HG03095 (cell line): ENCODE measurements around the gene HMGB3.
A peak's percentile ranks its signal among the peaks of the same experiment; 100 is the strongest.
"Not testable (repeated sequence)": the region's sequence is repeated elsewhere in the genome, so short reads cannot be mapped to it uniquely, and the experiment has no call there.

Experiments
- ATAC-seq: cut with Tn5 transposase; IDR thresholded peaks from one replicate; pipeline ENCODE4 v1.9.1; 2021; ENCODE audit warnings: moderate library complexity; ENCODE audit not compliant: unreplicated experiment

The HMGB3 gene

DNA sequence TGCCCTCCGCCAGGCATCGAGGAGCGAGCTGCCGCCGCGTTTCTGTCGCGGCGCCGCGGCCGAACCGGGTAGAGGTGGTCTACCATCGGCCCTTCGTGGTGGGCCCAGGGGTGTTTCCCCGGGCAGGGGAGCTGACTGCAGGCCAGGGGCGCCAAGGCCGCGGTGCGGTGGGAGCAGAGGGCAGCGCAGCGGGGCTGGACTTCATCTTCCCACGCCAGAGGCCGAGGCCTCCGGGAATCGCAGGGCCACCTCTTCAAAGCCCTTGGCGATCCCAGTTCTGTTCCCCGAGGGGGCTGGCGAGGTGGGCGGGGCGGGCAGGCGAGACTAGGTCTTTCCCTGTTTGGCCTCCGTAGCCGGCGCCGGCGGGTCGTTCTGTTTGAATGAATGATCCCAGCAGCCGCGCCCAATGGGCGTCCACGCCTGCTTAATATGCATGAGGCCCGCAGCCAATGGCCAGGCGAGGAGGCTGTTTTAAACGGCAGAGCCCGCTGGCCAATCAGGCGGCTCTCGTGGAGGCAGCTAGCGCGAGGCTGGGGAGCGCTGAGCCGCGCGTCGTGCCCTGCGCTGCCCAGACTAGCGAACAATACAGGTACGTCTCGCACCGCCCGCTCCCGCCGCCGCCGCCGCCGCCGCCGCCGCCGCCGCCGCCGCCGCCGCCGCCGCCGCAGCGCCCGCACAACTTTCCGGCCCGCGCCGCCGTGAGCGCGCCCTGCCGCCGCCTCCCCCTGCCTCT lies at the start of gene HMGB3:
Gene HMGB3, plus strand, starts transcription at position 548 of the 733 bp plus-strand sequence. CDS start 2,265 bp downstream, outside the sequence.
- peak; percentile 97 for ATAC-seq

DNA sequence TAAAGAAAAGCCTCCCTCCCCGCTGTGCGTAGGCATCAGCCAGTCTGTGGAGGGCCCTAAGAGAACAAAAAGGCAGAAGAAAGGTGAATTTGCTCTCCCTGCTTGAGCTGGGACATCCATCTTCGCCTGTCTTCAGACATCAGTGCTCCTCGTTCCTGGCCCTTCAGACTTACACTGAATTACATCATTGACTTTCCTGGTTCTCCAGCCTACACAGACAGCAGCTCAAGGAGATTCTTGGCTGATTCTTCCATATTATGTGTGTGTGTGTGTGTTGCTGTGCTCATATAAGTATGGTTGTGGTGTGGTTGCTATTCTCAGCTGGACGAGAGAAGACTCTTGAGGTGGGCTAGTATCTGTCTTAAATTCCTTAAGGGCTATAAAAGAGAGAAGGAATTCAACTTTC lies 49.2 kb upstream of the HMGB3 start:
- ATAC-seq: no peak

DNA sequence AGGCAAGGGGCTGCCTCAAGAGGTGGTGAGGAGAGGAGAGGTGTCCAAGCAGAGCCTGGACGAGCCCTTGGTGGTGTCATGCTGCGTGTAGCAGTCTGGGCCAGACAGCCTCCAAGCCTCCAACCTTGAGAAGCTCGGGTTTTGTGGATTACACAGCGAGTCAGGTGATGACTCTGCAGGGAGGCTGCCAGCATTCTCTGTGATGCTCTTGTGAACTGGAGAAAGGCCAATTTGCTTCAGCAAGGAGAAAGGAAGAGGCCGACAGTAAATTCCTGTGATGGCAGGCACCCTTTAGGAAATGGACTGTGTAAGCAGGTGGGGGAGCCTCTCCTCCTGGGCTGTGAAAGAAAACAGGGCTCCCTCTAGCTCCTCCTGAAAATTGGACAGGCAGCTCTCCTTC lies 48.7 kb upstream of the HMGB3 start:
- no peak for ATAC-seq

DNA sequence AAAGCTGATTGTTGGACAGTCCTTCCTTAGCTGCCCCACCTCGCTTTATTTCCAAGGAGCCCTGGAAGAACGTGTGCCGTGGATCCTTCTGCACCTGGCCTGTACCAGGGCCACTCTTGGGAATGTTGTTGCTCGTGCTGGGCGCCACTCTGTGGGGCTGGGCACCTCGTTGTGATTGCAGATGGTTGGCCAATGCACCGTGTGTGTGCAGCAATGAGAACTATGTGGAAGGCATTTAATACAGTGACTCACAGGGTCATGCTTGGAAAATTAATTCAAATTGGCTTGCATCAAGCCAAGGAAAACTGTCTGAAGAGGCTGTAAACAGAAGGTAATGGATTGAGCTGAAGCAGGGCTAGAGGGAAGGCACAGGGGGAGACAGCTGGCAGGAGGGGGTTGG lies 47.7 kb upstream of the HMGB3 start:
- ATAC-seq: no peak

DNA sequence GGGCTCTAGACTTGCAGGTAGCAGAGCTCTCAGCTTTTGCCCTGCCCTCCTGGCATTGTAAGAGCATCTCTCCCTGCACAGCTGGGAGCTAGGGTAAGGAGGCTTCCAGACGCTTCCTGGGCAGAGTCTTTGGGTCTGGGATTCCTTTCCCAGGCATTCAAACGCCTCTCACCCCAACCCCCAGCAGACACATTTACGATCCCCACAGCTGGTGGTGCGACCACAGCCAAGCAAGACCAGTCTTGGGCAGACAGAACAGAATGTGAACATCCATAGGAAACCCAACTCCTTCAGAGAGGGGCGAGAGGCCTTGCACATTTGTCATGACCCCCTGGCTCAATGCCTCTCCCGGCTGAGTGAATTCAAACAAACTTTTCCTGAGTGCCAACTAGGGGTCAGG lies 46.6 kb upstream of the HMGB3 start:
- no peak for ATAC-seq

DNA sequence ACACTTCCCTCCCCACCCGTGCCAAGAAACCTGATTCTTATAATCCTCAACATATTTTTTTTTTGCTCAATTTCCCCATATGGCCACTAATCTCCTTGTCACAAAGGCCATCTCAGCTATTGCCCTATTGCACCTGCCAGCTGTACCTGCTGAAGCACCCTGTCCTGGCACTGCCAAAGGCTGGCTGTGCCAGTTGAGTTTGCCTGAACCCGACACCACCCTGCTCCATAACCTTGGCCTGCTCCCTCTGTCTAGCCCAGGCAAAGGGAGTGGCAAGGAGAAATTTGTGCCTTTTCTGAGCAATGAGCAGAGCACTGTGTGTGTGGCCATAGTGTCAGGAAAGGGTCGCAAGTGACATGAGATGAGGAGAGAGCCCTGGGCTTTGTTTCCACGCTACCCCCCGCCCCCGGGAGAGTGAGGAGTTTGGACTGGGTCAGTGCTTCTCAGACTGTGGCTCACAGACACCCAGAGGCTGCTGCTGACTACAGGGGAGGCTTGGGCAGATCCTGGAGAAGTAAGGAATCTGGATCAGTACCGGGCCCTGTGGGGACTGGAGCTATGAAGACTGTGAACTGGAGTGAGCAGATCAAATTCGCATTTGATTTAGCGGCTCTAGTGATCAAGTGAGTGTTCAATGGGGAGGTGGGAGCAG lies 42.2 kb upstream of the HMGB3 start:
- ATAC-seq: no peak

DNA sequence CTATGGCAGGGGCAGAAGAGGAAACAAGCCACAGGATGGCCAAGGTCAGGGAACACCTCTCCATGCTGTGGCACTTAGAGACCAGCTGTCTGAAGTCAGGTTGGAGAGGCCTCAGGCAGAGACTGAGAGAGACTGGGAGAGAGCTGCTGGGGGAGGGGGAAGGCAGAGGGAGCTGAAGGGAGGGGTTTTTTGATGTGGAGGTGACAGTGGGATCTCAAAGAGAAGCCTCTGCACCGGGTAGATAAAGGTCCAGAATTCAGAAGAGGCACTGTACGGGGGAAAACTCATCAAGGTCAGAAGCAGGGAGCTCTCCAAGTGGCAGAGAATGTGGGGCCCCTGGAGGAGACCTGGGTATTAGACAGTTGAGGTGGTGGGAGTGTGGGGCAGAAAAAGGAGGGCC lies 41.6 kb upstream of the HMGB3 start:
- no peak for ATAC-seq

DNA sequence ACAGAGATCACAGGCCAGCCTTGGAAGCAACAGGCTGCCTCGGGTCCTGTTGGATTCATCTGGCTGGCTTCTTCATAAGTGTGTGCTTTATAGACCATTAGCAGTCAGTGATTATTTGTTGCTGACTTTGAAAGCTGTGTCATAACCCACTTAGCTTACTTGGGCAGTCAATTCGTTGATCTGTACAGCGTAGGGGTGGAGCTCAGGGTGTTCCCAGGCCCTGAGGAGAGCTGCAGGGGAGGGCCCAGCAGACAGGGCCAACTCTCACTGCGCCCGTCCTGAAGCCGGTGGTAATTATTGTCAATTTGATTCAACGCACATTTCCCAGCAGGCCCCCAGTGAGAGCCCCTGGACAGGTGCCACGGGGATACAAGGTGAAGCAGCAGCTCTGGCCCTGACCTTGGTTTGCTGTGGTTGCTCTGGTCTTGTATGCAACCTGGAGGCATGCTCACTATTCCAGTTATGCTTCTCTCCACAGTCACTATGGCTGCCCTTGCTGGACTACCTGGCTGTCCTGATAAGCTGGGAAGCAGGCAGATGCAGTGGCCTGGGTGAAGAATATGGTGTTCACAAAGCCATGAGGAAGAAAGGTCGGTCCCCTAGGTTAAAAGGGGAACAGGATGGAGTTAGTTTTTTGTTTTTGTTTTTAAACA lies 40.1 kb upstream of the HMGB3 start:
- ATAC-seq: no peak

DNA sequence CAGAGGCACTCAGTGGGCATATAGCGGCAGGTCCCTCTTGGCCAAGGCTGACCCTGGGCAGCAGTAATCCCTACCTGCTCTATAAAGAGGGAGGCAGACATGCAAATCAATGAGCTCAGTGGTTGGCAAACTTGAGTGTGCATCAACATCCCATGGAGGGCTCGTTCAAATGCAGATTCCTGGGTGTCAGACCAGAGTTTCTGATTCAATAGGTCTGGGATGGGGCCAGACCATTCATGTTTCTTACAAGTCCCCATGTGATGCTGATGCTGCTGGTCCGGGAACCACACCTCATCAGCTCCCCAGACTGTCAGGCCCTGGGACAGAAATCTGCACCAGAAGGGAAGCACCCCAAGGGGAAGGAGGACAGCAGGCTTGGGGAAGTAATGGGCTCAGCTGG lies 38.9 kb upstream of the HMGB3 start:
- ATAC-seq: no peak

DNA sequence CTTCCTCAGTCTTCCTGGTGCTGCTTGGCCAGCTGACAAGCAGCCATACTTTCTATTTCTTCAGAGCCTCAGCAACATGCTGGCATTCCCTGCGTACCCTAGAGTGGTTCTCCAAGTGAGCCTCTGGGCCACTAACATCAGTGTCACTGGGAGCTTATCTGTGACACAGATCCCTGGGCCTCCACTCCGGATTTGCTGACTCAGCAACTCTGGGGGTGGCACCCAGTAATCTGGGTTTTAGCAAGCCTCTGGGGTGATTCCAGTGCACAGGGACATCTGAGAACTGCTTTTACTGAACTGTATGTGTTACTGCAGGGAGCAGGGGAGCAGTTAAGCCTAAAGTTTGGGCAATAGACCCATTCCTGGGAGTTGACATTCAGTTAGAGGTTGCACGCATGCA lies 28.2 kb upstream of the HMGB3 start:
- no peak for ATAC-seq

DNA sequence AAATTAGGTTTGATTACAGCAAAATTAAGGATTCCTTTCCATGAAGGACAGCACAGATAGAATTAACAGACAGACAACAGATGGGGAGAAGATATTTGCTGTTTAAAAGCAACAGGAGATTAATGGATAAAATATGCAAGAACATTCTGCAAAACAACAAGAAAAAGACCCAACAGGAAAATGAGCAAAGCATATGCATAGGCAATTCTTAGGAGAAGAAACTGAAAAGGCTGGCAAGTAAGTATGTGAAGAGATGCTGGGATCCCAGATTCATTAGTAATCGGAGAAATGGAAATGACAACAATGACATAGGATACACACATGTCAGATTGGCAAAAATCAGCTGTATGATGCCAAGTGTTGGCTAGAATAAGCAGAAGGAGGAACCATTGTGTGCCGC lies 27.5 kb upstream of the HMGB3 start:
- ATAC-seq: no peak

DNA sequence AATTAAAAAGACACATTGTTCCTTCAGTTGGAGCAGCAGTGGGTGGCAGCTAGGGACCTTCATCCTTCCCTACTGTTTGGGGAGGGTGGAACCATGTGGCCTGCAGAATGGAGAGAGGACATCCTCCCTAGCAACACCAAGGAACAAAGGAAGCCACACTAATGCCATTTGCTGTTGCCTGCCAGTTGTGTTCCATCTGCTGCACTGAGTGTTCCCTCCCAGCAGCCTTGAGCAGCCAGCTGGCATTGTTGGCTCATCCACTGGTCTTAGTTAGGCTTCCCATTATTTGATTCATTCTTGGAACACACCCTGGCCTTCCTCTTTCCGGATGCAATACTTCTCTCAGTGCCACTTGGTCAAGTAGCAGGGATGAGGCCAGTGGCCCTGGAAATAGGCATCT lies 25.0 kb upstream of the HMGB3 start:
- no peak for ATAC-seq

DNA sequence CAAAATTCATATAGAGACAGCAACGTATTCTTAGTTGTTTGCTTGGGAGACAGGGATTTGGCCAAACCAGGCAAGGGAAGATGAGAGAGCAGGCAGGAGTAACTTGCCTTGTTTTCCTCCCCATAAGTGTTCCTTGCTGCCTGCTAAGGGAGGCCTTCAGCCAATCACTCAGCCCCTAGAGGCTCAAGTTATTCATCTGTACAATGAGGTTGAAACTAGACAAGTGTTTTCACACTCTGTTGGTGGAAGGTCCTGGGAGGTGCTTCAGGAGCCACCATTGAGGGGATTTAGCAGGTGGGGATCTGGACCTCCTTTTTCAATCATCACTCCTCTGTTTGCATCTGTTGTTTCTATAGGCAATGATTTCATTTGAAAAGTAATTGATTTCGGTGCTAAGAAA lies 23.6 kb upstream of the HMGB3 start:
- no peak for ATAC-seq

DNA sequence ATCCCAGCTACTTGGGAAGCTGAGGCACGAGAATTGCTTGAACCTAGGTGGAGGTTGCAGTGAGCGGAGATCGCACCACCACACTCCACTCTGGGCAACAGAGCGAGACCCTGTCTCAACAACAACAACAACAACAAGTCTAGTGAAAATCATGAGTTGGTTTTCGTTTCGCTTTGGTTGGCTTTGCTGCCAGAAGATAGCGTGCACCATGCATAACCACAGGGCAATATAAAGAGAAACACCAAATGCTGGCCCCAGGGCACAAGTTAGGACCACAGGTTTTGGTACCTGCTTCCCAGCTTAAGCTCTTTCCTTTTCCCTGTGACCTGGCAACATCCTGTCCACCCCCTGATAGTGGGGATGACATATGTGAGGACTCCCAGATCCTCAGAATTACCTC lies 21.5 kb upstream of the HMGB3 start:
- no peak for ATAC-seq

DNA sequence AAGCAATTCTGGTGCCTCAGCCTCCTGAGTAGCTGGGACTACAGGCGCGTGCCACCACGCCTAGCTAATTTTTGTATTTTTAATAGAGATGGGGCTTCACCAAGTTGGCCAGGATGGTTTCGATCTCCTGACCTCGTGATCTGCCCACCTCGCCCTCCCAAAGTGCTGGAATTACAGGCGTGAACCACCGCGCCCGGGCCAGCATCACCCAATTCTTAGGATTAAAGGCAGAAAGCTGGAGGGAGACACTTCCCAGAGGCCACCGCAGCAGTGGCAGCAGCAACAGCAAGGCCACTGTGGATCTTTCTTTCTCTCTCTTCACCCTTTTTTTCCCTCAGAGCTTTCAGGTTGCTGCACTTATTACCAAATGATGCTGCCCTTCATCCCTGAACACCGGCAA lies 18.7 kb upstream of the HMGB3 start:
- not testable (repeated sequence) for ATAC-seq

DNA sequence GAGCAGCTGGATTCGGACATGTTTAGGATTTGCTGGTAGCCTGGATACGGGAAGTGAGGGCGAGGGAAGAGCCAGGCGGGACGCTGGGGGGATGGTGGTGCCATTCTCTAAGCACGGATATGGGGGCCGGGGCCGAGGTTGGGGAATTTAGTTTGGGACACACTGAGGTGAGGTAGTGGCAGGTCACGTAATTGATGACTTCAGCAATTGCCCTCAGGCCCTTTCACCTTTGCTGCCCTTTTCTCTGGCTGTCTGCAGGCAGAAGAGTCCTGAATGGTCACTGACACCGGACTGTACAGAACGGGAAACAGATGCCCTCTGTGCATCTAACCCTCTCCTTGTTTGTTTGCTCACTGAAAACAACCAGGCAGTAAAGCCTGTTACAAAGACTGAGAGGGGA lies 16.9 kb upstream of the HMGB3 start:
- no peak for ATAC-seq

DNA sequence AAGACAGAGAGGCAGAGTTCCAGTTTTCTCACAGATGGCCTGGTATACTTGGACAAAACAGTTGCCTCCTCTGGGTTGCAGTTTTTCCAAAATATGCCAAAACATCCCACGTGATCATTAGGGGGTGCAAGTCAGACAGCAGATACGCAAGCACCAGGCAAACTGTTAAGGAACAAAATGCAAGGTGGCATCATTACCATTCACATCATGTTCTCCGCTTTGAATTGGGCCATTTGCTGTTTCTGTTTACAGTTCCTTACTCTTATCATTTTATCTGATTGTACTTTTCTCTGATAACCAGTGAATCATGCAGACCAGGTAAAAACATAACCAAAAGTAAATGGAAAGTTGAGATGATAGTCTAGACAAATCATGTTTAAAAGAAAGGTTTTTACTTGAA lies 16.4 kb upstream of the HMGB3 start:
- ATAC-seq: no peak

DNA sequence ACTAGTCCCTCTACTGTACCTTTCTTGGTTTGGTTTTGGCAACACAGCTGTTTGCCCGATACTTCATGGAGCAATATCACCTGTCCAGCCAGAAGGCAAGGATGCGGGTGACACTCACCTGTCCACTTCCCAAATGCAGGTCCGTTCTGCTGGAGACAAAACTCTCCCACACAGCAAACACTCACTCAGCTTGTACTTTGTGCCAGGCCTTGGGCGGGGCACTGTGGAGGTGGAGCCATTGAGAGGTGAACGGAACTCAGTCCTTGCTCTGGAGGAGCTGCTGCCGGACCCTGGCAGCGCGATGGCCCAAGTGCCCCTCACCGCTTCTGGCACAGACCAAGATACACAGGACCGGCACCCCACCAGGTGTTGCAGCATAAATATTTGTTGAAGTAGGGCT lies 15.3 kb upstream of the HMGB3 start:
- no peak for ATAC-seq

DNA sequence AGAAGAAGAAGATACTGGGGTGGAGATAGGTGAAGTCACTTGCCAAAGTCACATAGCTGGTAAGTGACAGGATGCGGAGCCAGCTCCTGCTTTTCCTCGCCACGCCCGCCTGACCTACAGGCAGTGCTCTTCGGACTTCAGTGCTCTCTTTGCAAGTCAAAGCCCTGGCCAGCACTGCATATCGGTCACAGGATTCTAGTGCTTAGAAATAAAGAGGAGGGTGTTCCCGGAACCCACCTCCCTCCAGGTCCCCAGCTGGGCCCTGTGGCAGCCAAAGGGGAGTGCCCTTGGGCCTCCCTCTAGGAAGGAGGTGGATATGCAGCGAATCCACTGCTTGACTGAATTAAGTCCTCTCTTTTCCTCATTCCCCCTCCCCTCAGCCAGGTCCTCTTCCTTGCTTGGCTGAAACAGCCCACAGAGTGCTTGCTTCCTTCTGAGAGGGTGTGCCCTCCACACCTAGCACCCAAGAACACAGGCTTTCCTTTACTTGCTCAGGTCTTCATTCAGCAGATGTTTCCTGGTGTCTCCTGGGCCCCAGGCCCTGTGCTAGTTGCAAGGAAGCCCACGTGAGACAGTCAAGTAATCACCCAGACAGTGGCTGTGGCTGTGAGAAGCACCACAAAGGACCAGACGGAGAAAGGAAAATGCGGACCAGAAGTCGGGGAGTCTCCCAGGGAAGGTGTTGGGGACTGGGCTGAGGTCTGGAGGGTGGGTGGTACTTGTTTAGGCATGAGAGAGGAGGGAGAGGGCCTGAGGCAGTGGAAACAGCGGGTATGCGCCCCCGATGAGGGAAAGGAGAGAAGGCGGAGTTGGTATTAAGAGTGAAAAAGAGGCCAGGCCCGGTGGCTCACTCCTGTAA lies 14.0 kb upstream of the HMGB3 start:
- ATAC-seq: no peak

DNA sequence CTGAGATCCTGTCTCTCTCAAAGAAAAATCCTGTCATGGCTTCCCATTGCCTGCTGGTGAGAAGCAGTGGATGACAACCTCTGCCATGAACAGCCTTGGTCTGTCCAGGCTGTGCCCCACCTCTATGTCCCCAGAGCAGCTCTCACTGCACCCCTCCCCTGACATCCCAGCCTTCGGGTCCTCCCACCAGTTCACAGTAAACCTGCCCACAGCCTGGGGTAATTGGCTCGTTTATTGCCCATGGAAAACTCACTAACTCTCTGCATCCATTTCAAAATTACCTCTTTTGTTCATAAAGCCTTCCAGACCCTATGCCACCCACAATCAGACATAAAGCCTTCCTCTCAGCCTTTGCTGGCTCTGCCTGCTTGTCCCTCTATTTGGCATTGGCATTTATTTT lies 10.7 kb upstream of the HMGB3 start:
- no peak for ATAC-seq

DNA sequence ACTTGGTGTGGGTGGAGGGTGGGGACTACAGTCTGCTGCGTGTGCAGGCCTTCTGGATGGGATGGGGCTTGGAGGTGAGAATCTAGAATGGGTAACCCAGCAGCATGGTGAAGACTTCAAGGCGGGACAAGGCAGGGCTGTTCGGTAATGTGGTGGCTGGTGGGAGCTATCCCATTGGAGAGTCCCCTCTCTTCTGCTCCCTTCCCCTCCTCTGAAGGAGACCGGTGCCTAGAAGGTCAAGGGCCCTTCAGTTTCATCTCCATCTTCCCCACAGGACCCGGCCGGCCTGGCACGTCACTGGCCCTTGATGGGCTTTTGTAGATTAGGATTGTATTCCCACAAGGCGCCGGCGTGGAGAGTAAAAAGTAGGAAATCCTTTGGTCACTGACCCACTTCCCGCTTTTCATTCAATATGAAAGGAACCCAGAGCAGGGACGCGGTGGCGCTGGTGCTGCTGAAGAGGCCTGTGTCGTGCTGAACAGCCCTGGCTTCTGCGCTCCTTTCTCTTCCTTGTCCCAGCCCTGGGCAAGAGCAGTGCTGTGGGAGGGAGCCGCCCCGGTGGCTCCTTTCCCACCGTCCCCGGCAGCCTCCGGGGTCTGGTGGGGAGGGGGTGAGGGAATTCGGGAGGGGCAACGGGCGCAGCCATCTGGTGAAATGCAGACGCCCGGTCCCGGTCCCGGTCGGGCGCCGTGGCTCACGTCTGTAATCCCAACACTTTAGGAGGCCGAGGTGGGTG lies 7.3 kb upstream of the HMGB3 start:
- ATAC-seq: no peak
